DLD1 (cell line): ENCODE data around the gene FBLN7.

Source experiments
- in situ Hi-C: cut with HindIII; loops from 2 replicates; pipeline ENCODE4 v1.10.0; 2017; ENCODE audit warnings: low sequenced_read_pairs

Gene FBLN7

GRCh38 chr2:112220831-112221230 is 82.6 kb downstream of the FBLN7 start:
- in situ Hi-C loops, result no loop called here

- in situ Hi-C loops, result no loop called here
Observed at GRCh38 chr2:112229348-112229747, 91.2 kb downstream of the FBLN7 start.

- in situ Hi-C loops, result no loop called here
Observed at GRCh38 chr2:112230371-112230770, 92.2 kb downstream of the FBLN7 start.
